Measurements from ENCODE around the gene GPC3.

GRCh38 chrX:133658293-133658911 is 327.0 kb downstream of the GPC3 start:
- TF ChIP-seq CTCF (IDR thresholded peaks at IDR 0.05) (no peak), POLR2A (IDR thresholded peaks at IDR 0.05) (no peak)
